GM21447 (cell line): Measurements from ENCODE around the gene CLASRP.

Source experiments
- ATAC-seq: cut with Tn5 transposase; IDR thresholded peaks from one replicate; pipeline ENCODE4 v1.9.1; 2021; ENCODE audit not compliant: unreplicated experiment

The CLASRP gene

GRCh38 chr19:45058622-45059159, 19.8 kb downstream of the CLASRP start:
- ATAC-seq, result no peak

- ATAC-seq, result no peak
Observed at GRCh38 chr19:45059258-45059965, 20.6 kb downstream of the CLASRP start.

DNA sequence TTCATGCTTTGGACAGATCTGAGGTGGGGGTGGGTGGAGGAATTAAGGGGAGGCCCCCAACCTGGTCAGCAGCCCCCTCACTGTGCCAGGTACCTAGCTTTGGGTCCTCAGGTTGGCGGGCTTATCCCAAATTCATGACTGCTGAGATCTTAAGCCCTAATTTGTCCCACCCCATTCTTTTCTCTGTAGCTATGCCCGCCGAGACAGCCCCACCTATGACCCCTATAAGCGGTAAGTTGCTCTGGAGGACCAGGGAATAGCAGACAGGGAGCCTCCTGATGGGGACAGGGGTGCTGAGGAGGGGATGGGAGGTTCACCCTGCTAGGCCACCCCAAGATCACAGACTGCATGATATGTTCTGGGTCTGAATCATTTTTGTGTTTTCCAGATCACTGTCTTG, 23.1 kb downstream of the CLASRP start:
- ATAC-seq, result no peak

DNA sequence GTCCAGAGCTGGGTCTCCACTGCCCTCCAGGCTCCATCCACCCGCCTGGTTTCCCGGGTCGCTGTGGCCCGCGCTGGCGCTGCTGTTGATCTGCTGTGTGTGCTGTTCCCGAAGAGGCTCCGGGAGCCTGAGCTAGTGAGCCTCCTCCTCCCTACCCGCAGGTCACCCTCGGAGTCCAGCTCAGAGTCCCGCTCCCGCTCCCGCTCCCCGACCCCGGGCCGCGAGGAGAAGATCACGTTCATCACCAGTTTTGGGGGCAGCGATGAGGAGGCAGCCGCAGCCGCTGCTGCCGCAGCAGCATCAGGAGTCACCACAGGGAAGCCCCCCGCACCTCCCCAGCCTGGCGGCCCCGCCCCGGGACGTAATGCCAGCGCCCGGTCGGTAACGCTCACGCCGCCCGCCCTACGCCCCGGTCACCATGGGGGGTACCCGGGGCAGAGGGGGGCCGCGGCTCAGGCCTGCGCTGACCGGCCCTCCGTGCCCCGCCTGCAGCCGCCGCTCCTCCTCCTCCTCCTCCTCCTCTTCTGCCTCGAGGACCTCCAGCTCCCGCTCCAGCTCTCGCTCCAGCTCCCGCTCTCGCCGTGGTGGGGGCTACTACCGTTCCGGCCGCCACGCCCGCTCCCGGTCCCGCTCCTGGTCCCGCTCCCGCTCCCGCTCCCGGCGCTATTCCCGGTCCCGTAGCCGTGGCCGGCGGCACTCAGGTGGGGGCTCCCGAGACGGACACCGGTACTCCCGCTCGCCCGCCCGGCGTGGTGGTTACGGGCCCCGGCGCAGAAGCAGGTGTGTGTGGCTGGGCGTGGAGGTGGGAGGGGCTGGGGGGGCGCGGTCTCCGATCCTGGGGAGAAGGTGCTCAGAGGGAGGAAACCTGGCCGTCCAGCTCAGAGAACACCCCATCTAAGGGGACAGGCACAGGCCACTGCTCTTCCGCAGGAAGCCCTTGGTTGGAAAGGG, 25.3 kb downstream of the CLASRP start:
- no peak for ATAC-seq

DNA sequence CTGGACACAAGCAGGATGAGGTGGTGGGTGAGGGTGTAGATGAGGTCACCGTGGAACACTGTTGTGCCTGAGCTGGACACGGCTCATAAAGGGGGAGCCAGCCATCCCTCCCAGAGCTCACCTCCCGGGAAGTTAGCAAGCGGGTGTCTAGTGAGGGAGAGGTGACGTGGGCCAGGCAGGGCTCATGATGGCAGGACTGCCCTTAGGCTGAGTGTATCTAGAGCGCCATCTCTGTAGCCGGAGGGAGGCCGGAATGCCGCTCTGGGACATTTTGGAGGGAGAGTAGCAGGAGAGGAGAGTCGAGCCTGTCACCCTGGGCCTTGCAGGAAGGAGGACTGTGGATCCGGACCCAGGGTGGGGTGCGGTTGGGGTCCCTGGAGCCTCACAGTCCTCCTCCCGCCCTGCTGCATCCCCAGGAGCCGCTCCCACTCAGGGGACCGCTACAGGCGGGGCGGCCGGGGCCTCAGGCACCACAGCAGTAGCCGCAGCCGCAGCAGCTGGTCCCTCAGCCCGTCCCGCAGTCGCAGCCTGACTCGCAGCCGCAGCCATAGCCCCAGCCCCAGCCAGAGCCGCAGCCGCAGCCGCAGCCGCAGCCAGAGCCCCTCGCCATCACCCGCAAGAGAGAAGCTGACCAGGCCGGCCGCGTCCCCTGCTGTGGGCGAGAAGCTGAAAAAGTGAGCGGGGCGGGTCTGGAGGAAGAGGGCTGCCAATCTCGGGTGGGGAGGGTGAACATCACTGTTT, 28.2 kb downstream of the CLASRP start:
- no peak for ATAC-seq

- ATAC-seq, result no peak
Observed at GRCh38 chr19:45068041-45068440, 29.2 kb downstream of the CLASRP start.

DNA sequence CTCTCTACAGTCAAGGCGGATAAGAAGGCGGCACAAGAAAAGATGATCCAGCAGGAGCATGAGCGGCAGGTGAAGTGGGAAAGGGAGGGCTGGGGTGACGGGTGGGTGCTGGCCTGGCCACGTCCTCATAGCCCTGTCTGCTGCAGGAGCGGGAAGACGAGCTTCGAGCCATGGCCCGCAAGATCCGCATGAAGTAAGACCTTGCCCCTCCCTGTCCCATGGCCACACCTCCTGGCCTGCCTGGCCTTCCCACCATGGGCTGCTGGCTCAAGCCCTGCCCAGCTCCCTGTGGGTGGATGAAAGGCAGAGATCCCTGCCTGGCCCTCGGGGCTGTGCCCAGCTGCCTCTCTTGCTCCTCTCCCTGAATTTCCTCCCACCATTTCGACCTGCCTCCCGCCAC, 30.2 kb downstream of the CLASRP start:
- ATAC-seq, result no peak

- no peak for ATAC-seq
Observed at GRCh38 chr19:45070214-45070613, 31.4 kb downstream of the CLASRP start.

DNA sequence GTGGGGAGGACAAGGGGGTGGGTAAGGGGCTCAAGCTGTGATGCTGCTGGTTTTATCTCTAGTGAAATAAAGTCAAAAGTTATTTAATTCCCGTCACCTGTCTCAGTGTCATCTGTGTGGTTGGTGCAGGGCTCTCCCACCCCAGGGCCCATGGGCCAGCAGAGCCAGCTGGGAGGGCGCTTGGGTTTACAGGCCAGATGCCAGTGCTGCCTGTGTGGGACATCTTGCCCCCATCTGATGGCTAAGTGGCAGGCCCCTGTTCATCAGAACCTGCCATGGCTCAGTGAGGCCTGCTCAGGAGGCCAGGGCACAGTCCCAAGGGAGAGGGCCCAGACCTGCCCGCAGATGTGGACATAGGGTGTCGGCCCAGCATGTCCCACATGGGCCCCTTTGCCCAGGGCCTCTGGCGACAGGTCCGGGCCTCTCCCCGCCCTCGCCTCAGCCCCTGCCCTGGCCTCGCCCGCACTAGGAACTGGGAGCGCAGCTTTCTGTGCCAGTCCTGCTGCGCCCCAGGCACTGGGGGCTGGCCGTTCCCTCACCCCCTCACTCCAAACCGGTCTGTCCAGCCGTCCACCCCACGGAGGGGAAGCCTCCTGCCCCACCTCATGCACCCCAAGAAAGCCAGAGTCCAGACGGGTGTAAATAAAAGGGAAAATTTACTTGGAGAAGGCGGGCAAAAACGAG, 32.2 kb downstream of the CLASRP start:
- no peak for ATAC-seq

- ATAC-seq, result no peak
Observed at GRCh38 chr19:45071545-45071938, 32.7 kb downstream of the CLASRP start.

- no peak for ATAC-seq
Observed at GRCh38 chr19:45071969-45072790, 33.3 kb downstream of the CLASRP start.

GRCh38 chr19:45074744-45075300, 36.0 kb downstream of the CLASRP start:
- no peak for ATAC-seq

GRCh38 chr19:45075301-45076028, 36.6 kb downstream of the CLASRP start:
- peak; percentile 64 for ATAC-seq

- ATAC-seq, result peak; percentile 30
Observed at GRCh38 chr19:45076029-45076850, 37.4 kb downstream of the CLASRP start, which contains the start of gene ZNF296. ZNF296 (minus strand) TSS chr19:45076478; CDS start chr19:45076373, 105 bp downstream.

GRCh38 chr19:45076851-45077730, 38.2 kb downstream of the CLASRP start:
- ATAC-seq, result no peak

GRCh38 chr19:45078390-45079062, 39.7 kb downstream of the CLASRP start:
- ATAC-seq, result no peak
